Measurements from ENCODE around the gene SERPINE1.

The SERPINE1 gene

DNA sequence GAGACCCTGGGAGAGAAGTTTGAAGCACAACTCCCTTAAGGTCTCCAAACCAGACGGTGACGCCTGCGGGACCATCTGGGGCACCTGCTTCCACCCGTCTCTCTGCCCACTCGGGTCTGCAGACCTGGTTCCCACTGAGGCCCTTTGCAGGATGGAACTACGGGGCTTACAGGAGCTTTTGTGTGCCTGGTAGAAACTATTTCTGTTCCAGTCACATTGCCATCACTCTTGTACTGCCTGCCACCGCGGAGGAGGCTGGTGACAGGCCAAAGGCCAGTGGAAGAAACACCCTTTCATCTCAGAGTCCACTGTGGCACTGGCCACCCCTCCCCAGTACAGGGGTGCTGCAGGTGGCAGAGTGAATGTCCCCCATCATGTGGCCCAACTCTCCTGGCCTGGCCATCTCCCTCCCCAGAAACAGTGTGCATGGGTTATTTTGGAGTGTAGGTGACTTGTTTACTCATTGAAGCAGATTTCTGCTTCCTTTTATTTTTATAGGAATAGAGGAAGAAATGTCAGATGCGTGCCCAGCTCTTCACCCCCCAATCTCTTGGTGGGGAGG lies 10.8 kb downstream of the SERPINE1 start:
- no peak for DNase-seq (ENCODE audit: low spot score in 2 of 2)
- Histone ChIP-seq H3K4me3 (no peak overlapping the region), H3K36me3 (replicated peaks) (no peaks in the 10 kb centered on the region), H3K4me1 (peaks cover 5% of the 10 kb centered on the region; the same call in 1 of the 2 replicates), H3K27me3 (ENCODE audit: low read depth) (no peaks in the 10 kb centered on the region; the same call in 1 of the 2 replicates), H3K9me3 (no peaks in the 10 kb centered on the region)
- in situ Hi-C loops (cut with MboI; ENCODE audit: low sequenced_read_pairs) = loop anchor here (25.0 kb wide), 1 partner anchor 1125 kb away; no protein-coding TSS in a partner anchor

DNA sequence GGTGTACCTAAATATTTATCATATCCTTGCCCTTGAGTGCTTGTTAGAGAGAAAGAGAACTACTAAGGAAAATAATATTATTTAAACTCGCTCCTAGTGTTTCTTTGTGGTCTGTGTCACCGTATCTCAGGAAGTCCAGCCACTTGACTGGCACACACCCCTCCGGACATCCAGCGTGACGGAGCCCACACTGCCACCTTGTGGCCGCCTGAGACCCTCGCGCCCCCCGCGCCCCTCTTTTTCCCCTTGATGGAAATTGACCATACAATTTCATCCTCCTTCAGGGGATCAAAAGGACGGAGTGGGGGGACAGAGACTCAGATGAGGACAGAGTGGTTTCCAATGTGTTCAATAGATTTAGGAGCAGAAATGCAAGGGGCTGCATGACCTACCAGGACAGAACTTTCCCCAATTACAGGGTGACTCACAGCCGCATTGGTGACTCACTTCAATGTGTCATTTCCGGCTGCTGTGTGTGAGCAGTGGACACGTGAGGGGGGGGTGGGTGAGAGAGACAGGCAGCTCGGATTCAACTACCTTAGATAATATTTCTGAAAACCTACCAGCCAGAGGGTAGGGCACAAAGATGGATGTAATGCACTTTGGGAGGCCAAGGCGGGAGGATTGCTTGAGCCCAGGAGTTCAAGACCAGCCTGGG lies 11.4 kb downstream of the SERPINE1 start:
- H3K9me3 ChIP-seq = no peaks in the 10 kb centered on the region
- H3K4me1 ChIP-seq = peaks cover 5% of the 10 kb centered on the region; the same call in 1 of the 2 replicates
- no peaks in the 10 kb centered on the region for H3K36me3 ChIP-seq (replicated peaks)
- peak overlapping the region; percentile 15 for H3K4me3 ChIP-seq
- no peaks in the 10 kb centered on the region; the same call in 1 of the 2 replicates for H3K27me3 ChIP-seq (ENCODE audit: low read depth)
- in situ Hi-C loops (cut with MboI; ENCODE audit: low sequenced_read_pairs) = loop anchor here (25.0 kb wide), 1 partner anchor 1124 kb away; no protein-coding TSS in a partner anchor
- peak; percentile 67 to 83 for DNase-seq (ENCODE audit: low spot score in 2 of 2)

DNA sequence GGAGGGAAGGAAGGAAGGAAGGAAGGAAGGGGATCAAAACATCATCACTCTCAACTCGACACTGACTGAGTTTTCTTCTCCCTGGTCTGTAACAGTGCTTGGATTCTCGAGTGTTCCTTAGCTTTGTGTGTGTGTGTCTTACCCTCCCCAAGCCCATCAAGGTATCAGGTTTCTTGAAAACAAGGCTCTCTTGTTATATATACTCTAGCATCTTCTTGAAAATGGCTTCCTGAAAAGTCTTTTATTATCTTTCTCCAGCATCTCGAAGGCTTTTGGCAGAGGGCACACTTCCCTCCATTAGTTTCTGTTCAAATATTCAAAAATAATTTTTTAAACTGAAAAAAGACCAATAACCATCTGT lies 13.4 kb downstream of the SERPINE1 start:
- no peak for DNase-seq (ENCODE audit: low spot score in 2 of 2)
- in situ Hi-C loops (cut with MboI; ENCODE audit: low sequenced_read_pairs) = loop anchor here (25.0 kb wide), 1 partner anchor 1122 kb away; no protein-coding TSS in a partner anchor
- no peaks in the 10 kb centered on the region for H3K36me3 ChIP-seq (replicated peaks)
- H3K4me3 ChIP-seq = no peak overlapping the region
- H3K27me3 ChIP-seq (ENCODE audit: low read depth) = no peaks in the 10 kb centered on the region; the same call in 1 of the 2 replicates
- H3K9me3 ChIP-seq = no peaks in the 10 kb centered on the region
- peaks cover 5% of the 10 kb centered on the region; the same call in 1 of the 2 replicates for H3K4me1 ChIP-seq

DNA sequence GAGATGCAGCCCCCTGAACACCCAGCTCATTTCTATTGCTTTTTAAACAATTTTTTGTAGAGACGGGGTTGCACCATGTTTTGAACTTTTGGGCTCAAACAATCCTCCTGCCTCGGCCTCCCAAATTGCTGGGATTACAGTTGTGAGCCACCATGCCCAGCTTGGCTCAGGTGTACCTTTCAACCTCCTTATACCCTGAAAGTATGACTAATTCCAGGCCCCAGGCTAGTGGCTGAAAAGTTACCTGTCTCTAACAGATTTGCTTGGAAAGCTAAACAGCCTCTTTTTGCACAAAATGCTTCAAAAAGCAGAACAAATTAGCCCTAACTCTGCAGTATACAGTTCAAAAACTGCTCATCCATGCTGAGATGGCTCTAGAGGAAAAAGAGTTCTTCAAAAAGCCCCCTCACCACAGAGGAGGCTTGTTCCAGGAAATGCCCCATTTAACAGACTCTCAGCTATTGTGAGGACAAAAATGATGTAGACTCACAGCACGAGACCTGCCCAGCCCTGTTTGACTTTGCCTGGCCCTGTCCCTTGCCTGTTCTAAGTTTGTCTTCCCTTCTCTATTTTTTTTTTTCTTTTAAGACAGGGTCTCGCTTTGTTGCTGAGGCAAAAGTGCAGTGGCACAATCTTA lies 14.0 kb downstream of the SERPINE1 start:
- peaks cover 5% of the 10 kb centered on the region; the same call in 1 of the 2 replicates for H3K4me1 ChIP-seq
- H3K27me3 ChIP-seq (ENCODE audit: low read depth) = no peaks in the 10 kb centered on the region; the same call in 1 of the 2 replicates
- H3K36me3 ChIP-seq (replicated peaks) = no peaks in the 10 kb centered on the region
- H3K4me3 ChIP-seq = no peak overlapping the region
- DNase-seq (ENCODE audit: low spot score in 2 of 2) = no peak
- no peaks in the 10 kb centered on the region for H3K9me3 ChIP-seq
- in situ Hi-C loops (cut with MboI; ENCODE audit: low sequenced_read_pairs) = loop anchor here (25.0 kb wide), 1 partner anchor 1121 kb away; no protein-coding TSS in a partner anchor

DNA sequence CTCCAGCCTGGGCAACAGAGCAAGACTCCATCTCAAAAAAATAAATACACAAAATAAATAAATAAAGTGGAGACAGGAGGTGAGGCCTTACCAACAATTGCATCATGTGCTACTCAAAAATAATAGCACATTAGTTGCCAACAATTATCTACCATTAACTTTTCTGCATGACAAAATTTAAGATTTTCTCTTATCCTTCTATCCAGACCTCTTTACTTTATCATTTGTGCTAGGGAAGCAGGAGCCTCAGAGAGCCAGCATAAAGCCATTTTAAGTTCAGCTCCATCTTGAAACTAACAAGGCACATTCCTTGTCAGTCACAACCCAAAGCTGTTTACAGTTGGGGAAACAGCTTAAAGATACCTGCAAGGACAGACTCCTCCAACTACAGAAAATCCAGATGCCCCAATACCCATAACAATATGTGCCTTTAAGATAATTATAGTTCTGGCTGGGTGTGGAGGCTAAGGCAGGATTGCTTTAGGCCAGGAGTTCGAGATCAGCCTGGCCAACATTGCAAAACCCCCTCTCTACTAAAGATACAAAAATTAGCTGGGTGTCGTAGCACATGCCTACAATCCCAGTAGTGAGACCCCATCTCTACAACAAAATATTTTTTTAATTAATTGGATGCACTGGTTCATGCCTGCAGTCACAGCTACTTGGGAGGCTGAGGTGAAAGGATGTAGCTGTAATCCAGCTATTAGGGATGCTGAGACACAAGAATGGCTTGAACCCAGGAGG lies 25.2 kb downstream of the SERPINE1 start:
- Histone ChIP-seq H3K4me3 (no peak overlapping the region), H3K9me3 (no peaks in the 10 kb centered on the region), H3K27me3 (ENCODE audit: low read depth) (no peaks in the 10 kb centered on the region), H3K36me3 (replicated peaks) (no peaks in the 10 kb centered on the region), H3K4me1 (no peaks in the 10 kb centered on the region)
- in situ Hi-C loops (cut with MboI; ENCODE audit: low sequenced_read_pairs) = no loop called here
- DNase-seq (ENCODE audit: low spot score in 2 of 2) = no peak

DNA sequence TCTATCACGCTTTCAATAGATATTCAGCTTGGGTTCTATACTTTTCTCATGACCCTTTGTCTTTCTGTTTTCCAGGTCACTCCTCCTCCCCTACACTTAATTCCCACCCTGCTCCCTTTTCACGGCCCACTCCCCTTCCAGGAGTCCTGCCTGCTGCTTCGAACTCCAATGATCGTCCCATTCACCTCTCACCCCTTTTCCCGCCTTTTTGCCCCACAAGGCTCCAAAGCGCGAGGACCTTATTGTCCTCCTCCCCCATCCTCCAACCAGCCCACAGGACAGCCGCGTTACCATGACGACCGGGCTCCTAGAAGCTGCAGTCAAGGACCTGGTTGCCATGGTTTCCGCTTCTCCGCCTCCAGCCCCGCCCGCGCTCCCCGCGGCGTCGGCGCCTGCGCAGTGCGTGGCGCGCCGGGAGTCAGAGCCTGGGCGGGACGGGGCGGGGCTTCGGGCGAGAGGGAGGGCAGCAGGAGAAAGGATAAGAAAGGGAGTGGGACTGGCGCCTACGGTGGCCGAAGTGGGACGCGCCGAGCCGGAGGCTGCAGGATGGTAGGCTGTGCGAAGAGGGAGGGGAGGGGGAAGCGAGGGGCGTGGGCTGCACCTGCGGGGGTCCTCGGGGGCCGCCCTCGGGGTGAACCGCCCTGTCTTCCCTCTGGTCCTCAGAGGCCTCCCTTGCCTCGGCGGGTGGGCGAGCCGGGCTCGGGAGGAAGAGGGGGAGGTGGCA lies 27.2 kb downstream of the SERPINE1 start, which contains the start of gene AP1S1:
TSS of gene AP1S1 (plus strand) at position 508 of the 724 bp plus-strand sequence. CDS start at position 547, 39 bp downstream.
- in situ Hi-C loops (cut with MboI; ENCODE audit: low sequenced_read_pairs) = no loop called here
- Histone ChIP-seq H3K36me3 (replicated peaks) (no peaks in the 10 kb centered on the region), H3K27me3 (ENCODE audit: low read depth) (no peaks in the 10 kb centered on the region), H3K4me1 (no peaks in the 10 kb centered on the region), H3K4me3 (peak within 1 kb of the TSS; percentile 71), H3K9me3 (no peaks in the 10 kb centered on the region)
- peak; percentile 94 to 98 for DNase-seq (ENCODE audit: low spot score in 2 of 2)

DNA sequence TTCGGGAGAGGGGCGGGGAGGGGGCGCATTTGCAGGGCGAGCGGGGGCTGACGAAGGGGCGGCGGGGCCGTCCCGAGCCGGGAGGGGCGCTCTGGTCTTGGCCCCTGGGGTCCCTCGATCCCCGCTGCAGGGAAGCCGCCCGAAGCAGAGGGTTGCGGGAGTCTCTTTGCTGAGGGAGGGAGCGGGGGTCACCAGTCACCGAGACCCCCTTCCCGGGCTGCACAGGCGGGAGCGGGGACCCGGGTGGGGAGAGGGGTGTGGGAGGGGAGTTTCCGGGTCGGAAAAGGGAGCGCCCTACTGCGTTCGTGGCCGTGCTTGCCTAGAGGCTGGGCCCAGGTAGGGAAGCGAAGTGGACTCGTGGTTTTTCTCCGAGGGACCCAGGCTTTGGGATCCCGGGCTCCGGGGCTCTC lies 27.8 kb downstream of the SERPINE1 start:
- peak in 1 of 2 experiments; percentile 27 for DNase-seq (ENCODE audit: low spot score in 2 of 2)
- H3K4me1 ChIP-seq = no peaks in the 10 kb centered on the region

DNA sequence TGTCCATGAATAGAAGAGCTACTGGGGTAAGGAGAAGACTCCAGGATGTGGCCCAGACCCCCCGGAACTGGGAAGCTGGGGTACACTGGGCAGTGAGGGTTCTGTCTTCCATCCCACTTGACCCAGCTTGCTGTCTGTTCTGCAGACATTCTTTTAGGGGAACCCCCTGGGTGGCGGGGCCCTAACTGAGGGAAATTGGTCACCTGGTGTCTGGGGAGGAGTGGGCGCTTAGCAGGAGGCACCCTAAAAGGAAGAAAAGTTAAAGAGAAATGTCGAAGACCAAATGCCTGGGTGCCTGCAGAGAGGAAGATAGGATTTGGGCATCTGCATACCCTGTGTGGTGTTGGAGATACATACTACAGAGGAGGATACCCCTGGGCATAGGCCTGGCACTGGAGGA lies 28.4 kb downstream of the SERPINE1 start:
- Histone ChIP-seq H3K27me3 (ENCODE audit: low read depth) (no peaks in the 10 kb centered on the region), H3K4me1 (no peaks in the 10 kb centered on the region), H3K4me3 (peak overlapping the region; percentile 71), H3K9me3 (no peaks in the 10 kb centered on the region), H3K36me3 (replicated peaks) (no peaks in the 10 kb centered on the region)
- in situ Hi-C loops (cut with MboI; ENCODE audit: low sequenced_read_pairs) = no loop called here
- no peak for DNase-seq (ENCODE audit: low spot score in 2 of 2)

More for the DNA sequence above, 27.8 kb downstream of the SERPINE1 start:
- Histone ChIP-seq H3K4me3 (peak overlapping the region; percentile 71), H3K9me3 (no peaks in the 10 kb centered on the region), H3K27me3 (ENCODE audit: low read depth) (no peaks in the 10 kb centered on the region), H3K36me3 (replicated peaks) (no peaks in the 10 kb centered on the region)
- in situ Hi-C loops (cut with MboI; ENCODE audit: low sequenced_read_pairs) = no loop called here

DNA sequence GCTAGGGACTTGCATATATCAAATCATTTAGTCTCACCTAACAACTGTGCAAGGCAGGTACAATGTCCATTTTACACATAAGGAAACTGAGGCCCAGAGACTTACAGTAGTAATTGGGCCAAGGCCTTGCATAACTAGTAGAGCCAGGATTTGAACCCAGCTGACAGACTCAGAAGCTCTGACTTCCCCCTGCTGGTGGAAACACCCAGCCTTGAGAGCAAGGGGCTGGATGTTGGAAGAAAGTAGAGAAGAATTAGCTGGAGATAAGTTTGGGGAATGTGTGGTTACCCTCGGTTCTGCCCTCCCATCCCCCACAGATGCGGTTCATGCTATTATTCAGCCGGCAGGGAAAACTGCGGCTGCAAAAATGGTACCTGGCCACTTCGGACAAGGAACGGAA lies 29.4 kb downstream of the SERPINE1 start:
- in situ Hi-C loops (cut with MboI; ENCODE audit: low sequenced_read_pairs) = no loop called here
- H3K27me3 ChIP-seq (ENCODE audit: low read depth) = no peaks in the 10 kb centered on the region
- no peaks in the 10 kb centered on the region for H3K36me3 ChIP-seq (replicated peaks)
- H3K9me3 ChIP-seq = no peaks in the 10 kb centered on the region
- no peak overlapping the region for H3K4me3 ChIP-seq
- no peaks in the 10 kb centered on the region for H3K4me1 ChIP-seq
- DNase-seq (ENCODE audit: low spot score in 2 of 2) = no peak

DNA sequence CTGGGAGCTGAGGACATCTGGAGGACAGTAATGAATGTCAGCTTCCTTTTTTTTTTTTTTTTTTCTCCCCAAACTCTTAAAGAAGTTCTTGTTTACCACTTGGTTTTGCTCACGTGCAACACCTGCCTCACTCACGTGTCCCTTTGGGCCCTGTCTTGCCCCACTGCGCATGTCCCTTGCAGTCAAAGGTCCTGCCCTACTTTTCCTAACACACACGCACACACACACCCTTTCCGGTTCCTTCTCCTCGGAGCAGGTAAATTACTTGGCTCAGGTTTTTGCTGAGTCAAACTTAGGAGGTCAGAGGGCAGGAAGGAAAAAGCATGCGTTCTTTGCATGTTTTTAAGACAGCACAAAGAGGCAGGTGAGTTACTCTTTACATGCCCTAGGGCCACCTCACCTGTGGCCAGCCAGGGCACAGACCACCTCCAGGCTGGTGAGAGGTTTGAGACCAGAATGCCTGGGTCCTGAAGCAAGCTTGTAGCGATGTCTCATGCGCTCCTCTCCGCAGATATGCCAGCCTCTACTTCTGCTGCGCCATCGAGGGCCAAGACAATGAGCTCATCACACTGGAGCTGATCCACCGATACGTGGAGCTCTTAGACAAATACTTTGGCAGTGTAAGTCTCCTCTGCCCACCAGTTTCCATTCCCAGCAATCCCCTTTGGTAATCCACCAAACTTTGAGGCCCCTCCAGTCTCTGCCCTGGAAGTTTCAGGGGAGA lies 30.1 kb downstream of the SERPINE1 start:
- Histone ChIP-seq H3K27me3 (ENCODE audit: low read depth) (no peaks in the 10 kb centered on the region), H3K4me3 (no peak overlapping the region), H3K4me1 (no peaks in the 10 kb centered on the region), H3K36me3 (replicated peaks) (no peaks in the 10 kb centered on the region), H3K9me3 (no peaks in the 10 kb centered on the region)
- in situ Hi-C loops (cut with MboI; ENCODE audit: low sequenced_read_pairs) = no loop called here
- no peak for DNase-seq (ENCODE audit: low spot score in 2 of 2)

DNA sequence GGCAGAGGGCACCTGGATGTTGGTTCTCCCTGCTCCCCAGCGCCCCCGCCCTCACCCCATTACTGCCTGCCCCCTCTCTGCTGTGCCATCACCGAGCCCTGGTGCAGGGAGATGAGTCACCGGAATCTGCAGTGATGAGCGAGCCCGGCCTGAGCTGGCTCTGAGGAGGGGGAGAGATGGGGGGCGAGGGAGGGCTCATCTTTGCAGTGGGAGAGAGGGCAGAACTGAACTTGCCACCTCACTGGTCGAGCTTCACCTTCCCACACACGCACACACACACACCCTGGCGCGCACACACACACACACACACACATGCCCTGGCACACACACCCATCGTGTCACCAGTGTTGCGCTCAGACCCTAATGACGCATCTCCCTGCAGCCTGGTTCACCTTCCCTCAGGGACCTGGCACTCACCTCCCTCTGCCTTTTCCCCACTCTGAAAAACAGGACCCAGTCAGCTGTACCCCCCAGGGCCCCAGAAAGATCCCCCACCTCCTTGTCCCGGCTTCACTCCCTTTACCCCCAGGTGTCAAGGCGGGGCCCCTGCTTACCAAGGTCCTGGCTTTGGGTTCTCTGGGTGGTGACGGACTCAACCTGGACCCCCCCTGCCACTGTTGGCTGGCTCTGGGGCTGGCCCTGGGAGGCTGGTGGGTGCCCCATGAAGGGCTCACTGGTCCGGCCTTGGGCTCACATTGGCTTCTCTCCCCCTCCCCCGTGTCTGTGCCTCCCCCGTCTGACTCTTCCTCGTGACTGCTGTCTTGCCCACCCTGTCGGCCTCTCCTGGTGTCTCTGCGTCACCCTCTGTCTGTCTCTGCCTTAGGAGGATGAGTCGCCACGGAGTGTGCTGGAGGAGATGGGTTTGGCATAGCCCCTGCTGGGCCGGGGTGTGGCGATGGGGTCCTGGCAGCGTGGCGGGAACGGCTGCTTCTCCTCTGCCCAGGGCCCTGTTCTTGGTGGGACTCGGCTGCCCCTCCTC lies 33.1 kb downstream of the SERPINE1 start:
- in situ Hi-C loops (cut with MboI; ENCODE audit: low sequenced_read_pairs) = no loop called here
- Histone ChIP-seq H3K27me3 (ENCODE audit: low read depth) (peaks cover 12% of the 10 kb centered on the region), H3K36me3 (replicated peaks) (no peaks in the 10 kb centered on the region), H3K4me3 (no peak overlapping the region), H3K4me1 (peaks cover under 1% of the 10 kb centered on the region), H3K9me3 (no peaks in the 10 kb centered on the region)
- DNase-seq (ENCODE audit: low spot score in 2 of 2) = no peak

DNA sequence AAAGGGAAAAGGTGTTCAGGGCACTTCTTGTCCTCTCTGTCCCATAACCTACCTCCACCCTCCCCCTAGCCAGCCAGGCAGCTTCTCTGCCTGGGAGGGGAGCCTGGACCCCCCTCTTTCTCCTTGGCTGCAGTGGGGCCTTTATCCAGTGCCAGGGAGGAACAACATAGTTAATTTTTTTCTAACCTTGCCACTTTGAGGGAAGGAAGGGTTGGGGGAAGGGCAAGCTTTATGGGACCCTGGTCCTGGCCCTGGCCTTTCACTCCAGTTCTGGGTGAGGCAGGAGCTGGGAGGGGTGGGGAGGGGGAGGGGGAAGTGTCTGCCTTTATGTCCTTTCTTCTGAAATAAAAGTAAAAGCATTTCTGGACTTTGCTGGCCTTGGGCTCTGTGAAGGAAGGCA lies 34.0 kb downstream of the SERPINE1 start:
- Histone ChIP-seq H3K36me3 (replicated peaks) (no peaks in the 10 kb centered on the region), H3K4me1 (peaks cover 5% of the 10 kb centered on the region), H3K4me3 (no peak overlapping the region), H3K27me3 (ENCODE audit: low read depth) (peaks cover 17% of the 10 kb centered on the region), H3K9me3 (no peaks in the 10 kb centered on the region)
- DNase-seq (ENCODE audit: low spot score in 2 of 2) = no peak
- in situ Hi-C loops (cut with MboI; ENCODE audit: low sequenced_read_pairs) = no loop called here
